Measurements from ENCODE around the gene PCNP. TPM values are rescaled to one million over a fixed set of nuclear protein-coding genes. Genes with fewer than 3 reads are reported as not detected.

PCNP gene
- total RNA-seq, 2 donors from 2014 or later: 63.4 to 83.9 TPM

DNA sequence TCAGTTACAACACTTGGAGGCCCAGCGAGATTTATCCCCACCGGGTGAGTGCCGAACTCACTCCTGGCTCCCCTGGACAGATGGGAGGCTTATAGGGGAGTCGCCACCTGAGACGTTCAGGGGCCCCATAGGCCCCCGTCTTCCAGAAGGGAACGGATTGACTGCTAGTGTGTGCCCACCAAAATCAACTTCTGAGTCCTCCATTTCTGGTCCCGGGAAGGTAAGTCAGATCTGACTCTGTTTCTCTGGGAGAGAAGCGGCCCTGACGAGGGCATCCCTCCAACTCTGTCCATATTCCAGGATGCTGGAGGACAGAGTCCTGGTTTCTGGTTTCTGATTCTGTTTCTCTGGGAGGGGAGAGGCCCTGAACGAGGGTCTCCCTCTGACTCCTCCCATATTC is 58.6 kb downstream of the PCNP start:
- Histone ChIP-seq H3K9me3 (no peaks in the 10 kb centered on the region), H3K4me3 (no peak overlapping the region), H3K36me3 (no peaks in the 10 kb centered on the region), H3K27me3 (no peaks in the 10 kb centered on the region), H3K27ac (no peak overlapping the region), H3K4me1 (no peaks in the 10 kb centered on the region)
- TF ChIP-seq CTCF (IDR thresholded peaks at IDR 0.05): no peak
- no peak for DNase-seq (ENCODE audit: low spot score)

DNA sequence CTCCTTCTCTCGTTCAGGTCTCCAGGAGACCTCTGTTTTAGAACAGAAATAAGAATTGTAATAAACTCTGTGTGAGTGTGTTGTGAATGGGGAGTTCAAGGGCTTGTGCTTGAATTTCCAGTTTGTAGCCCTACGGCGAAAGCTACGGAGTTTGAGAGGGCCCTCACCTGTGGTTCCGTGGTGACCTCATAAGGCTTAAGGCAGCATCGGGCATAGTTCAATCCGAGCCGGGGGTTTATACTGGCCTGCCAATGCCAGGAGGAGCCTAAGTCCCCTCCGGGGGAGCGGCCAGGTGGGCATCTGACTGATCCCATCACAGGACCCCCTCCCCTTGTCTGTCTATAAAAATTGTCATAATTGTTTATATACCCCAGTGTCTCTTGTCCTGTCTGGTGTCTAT is 59.2 kb downstream of the PCNP start:
- no peaks in the 10 kb centered on the region for H3K9me3 ChIP-seq
- H3K4me3 ChIP-seq: no peak overlapping the region
- H3K4me1 ChIP-seq: no peaks in the 10 kb centered on the region
- TF ChIP-seq CTCF (IDR thresholded peaks at IDR 0.05): no peak
- H3K27me3 ChIP-seq: no peaks in the 10 kb centered on the region
- no peak overlapping the region for H3K27ac ChIP-seq
- no peaks in the 10 kb centered on the region for H3K36me3 ChIP-seq
- no peak for DNase-seq (ENCODE audit: low spot score)

DNA sequence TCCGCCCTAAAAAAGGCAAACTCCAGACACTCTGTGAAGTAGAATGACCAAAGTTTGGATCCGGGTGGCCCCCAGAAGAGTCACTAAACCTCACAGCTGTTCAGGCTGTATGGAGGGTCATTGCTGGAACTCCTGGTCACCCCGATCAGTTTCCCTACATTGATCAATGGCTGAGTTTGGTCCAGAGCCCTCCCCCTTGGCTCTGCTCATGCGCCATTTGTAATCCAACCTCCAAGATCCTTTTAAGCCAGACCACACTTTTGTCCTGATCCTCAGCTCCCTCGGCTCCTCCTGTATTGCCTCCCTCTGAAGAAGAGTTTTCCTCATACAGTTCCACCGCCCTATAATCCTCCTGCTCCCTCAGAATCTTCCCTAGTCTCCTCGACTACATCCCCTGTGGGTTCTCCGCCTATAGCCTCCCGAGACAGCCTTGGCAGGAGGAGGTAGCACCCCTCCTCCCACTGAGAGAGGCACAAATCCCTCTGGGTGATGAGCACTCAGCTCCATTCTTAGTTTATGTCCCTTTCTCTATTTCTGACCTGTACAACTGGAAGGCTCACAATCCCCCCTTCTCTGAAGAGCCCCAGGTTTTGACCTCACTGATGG is 60.7 kb downstream of the PCNP start:
- Histone ChIP-seq H3K4me3 (no peak overlapping the region), H3K27ac (no peak overlapping the region), H3K9me3 (no peaks in the 10 kb centered on the region), H3K4me1 (no peaks in the 10 kb centered on the region), H3K27me3 (no peaks in the 10 kb centered on the region), H3K36me3 (no peaks in the 10 kb centered on the region)
- no peak for DNase-seq (ENCODE audit: low spot score)
- no peak for TF ChIP-seq CTCF (IDR thresholded peaks at IDR 0.05)

- Histone ChIP-seq H3K9me3 (no peaks in the 10 kb centered on the region), H3K4me3 (no peak overlapping the region), H3K36me3 (no peaks in the 10 kb centered on the region), H3K4me1 (no peaks in the 10 kb centered on the region), H3K27ac (no peak overlapping the region), H3K27me3 (no peaks in the 10 kb centered on the region)
- TF ChIP-seq CTCF (IDR thresholded peaks at IDR 0.05): no peak
- peak; percentile 46 for DNase-seq (ENCODE audit: low spot score)
Observed at GRCh38 chr3:101635345-101635744, 61.4 kb downstream of the PCNP start.

GRCh38 chr3:101635954-101636798 is 62.2 kb downstream of the PCNP start:
- Histone ChIP-seq H3K36me3 (no peaks in the 10 kb centered on the region), H3K4me3 (no peak overlapping the region), H3K27me3 (no peaks in the 10 kb centered on the region), H3K4me1 (no peaks in the 10 kb centered on the region), H3K9me3 (no peaks in the 10 kb centered on the region), H3K27ac (no peak overlapping the region)
- DNase-seq (ENCODE audit: low spot score): peak; percentile 61
- TF ChIP-seq CTCF (IDR thresholded peaks at IDR 0.05): peak in 1 of 2 donors; percentile 72

Measured in right atrium auricular region (tissue), 2 donors.